Left lung (tissue), 10 donors: ENCODE results near the gene ARAP1. TPM values are rescaled to one million over a fixed set of nuclear protein-coding genes. Genes with fewer than 3 reads are reported as not detected.

ENCODE experiments used
- ATAC-seq: fragments of 200-7000 bp; cut with Tn5 transposase; one replicate; pipeline ENCODE4 v1.9.1; 2020; ENCODE audit warnings: moderate library complexity
- DNase-seq, 4 donors: peaks; one replicate each; pipeline ENCODE4 v3.0.0-alpha.2; 2013 to 2020
- H3K27ac ChIP-seq, 2 donors: fragments of 200-600 bp; sonication (generic) in 1 of 2; one replicate each; pipeline versions ENCODE4 v1.5.0 to v1.8.0; 2020 to 2021
- H3K27me3 ChIP-seq, 2 donors: fragments of 200-600 bp; sonication (generic) in 1 of 2; one replicate each; pipeline versions ENCODE4 v1.5.0 to v1.8.0; 2020 to 2021
- H3K36me3 ChIP-seq, 2 donors: fragments of 200-600 bp; sonication (generic) in 1 of 2; one replicate each; pipeline versions ENCODE4 v1.5.0 to v1.8.0; 2020 to 2021
- H3K4me1 ChIP-seq, 2 donors: fragments of 200-600 bp; one replicate each; pipeline ENCODE4 v1.8.0; 2021
- H3K4me3 ChIP-seq, 2 donors: fragments of 200-600 bp; sonication (generic) in 1 of 2; one replicate each; pipeline versions ENCODE4 v1.5.0 to v1.8.0; 2020 to 2021; ENCODE audit warnings: mild to moderate bottlenecking in 1 of 2
- H3K9me3 ChIP-seq, 2 donors: fragments of 200-600 bp; sonication (generic) in 1 of 2; one replicate each; pipeline versions ENCODE4 v1.5.0 to v1.8.0; 2020 to 2021
- CTCF ChIP-seq, 2 donors: fragments of 200-600 bp; sonication (generic) in 1 of 2; IDR thresholded peaks; one replicate each; pipeline versions ENCODE4 v1.5.0 to v1.8.0; 2021; ENCODE audit warnings: antibody characterized with exemption in 2 of 2
- intact Hi-C, 2 donors: fragments of 100-400 bp; cut with DNase I; formaldehyde crosslinking; loops; one replicate each; pipeline versions ENCODE4 v1.11.2 to v1.14.2; 2022
- polyA plus RNA-seq, 6 donors: library from polyadenylated mRNA; unstranded; fragments of 120-200 nt; gene quantifications; one replicate each; pipeline ENCODE4 v1.2.1, GENCODE V29; 2013; ENCODE audit not compliant: insufficient read length in 6 of 6
- total RNA-seq, 2 donors: library from RNA; stranded (reverse); fragmentation: NEBNext Ultra II Directional; extraction: Animal tissue kit (Norgen Biotek cat#: 25700); gene quantifications; one replicate each; pipeline ENCODE4 v1.2.1, GENCODE V29; 2021
- donor health status: DM: no; HTN: yes; CAD: no.
- donor health status: DM: no; HTN: no; CAD: no.

Gene ARAP1
- total and polyA plus RNA-seq, 8 donors = 80.0 to 222 (median 97.7) TPM

GRCh38 chr11:72773696-72774095, 21.5 kb upstream of the ARAP1 start:
- ATAC-seq = no peak

GRCh38 chr11:72773291-72773690, 21.1 kb upstream of the ARAP1 start:
- Histone ChIP-seq H3K4me3 (no peak overlapping the region), H3K9me3 (no peaks in the 10 kb centered on the region), H3K27ac (no peak overlapping the region), H3K27me3 (no peaks in the 10 kb centered on the region), H3K4me1 (peaks cover 0 to 33% of the 10 kb centered on the region in 2 donors), H3K36me3 (no peaks in the 10 kb centered on the region)
- no peak for DNase-seq
- ATAC-seq = peak; percentile 58
- TF ChIP-seq CTCF (IDR thresholded peaks at IDR 0.05) = no peak
- intact Hi-C loops = no loop called here

More at GRCh38 chr11:72773696-72774095, 21.5 kb upstream of the ARAP1 start:
- peaks cover 0 to 35% of the 10 kb centered on the region in 2 donors for H3K4me1 ChIP-seq
- H3K27me3 ChIP-seq = no peaks in the 10 kb centered on the region
- H3K9me3 ChIP-seq = no peaks in the 10 kb centered on the region
- no peaks in the 10 kb centered on the region for H3K36me3 ChIP-seq
- no peak for DNase-seq
- no peak overlapping the region for H3K4me3 ChIP-seq
- no peak for TF ChIP-seq CTCF (IDR thresholded peaks at IDR 0.05)
- intact Hi-C loops = no loop called here
- no peak overlapping the region for H3K27ac ChIP-seq

- H3K4me3 ChIP-seq = no peak overlapping the region
- DNase-seq (no peak), ATAC-seq (no peak)
- H3K9me3 ChIP-seq = no peaks in the 10 kb centered on the region
- intact Hi-C loops = no loop called here
- H3K4me1 ChIP-seq = peaks cover 0 to 20% of the 10 kb centered on the region in 2 donors
- H3K27ac ChIP-seq = no peak overlapping the region
- TF ChIP-seq CTCF (IDR thresholded peaks at IDR 0.05) = no peak
- H3K36me3 ChIP-seq = no peaks in the 10 kb centered on the region
- no peaks in the 10 kb centered on the region for H3K27me3 ChIP-seq
These were observed 19.9 kb upstream of the ARAP1 start for GRCh38 chr11:72772059-72772458.

- intact Hi-C loops = no loop called here
- Histone ChIP-seq H3K36me3 (no peaks in the 10 kb centered on the region), H3K27ac (no peak overlapping the region), H3K9me3 (no peaks in the 10 kb centered on the region), H3K27me3 (no peaks in the 10 kb centered on the region), H3K4me1 (peaks cover 0 to 15% of the 10 kb centered on the region in 2 donors), H3K4me3 (no peak overlapping the region)
- DNase-seq (no peak), ATAC-seq (peak; percentile 44)
- TF ChIP-seq CTCF (IDR thresholded peaks at IDR 0.05) = no peak
These were observed 19.3 kb upstream of the ARAP1 start for GRCh38 chr11:72771507-72771906.

GRCh38 chr11:72770799-72771198, 18.6 kb upstream of the ARAP1 start:
- no peak for TF ChIP-seq CTCF (IDR thresholded peaks at IDR 0.05)
- Histone ChIP-seq H3K27ac (no peak overlapping the region), H3K4me3 (no peak overlapping the region), H3K27me3 (no peaks in the 10 kb centered on the region), H3K36me3 (no peaks in the 10 kb centered on the region), H3K9me3 (no peaks in the 10 kb centered on the region), H3K4me1 (peaks cover 0 to 8% of the 10 kb centered on the region in 2 donors)
- DNase-seq = no peak
- no peak for ATAC-seq
- intact Hi-C loops = no loop called here
